ENCODE measurements around the gene ZCRB1. TPM values are rescaled to one million over a fixed set of nuclear protein-coding genes. Genes with fewer than 3 reads are reported as not detected.

Gene ZCRB1
- total RNA-seq, 1 donor from 2014 or later = 53.2 TPM

DNA sequence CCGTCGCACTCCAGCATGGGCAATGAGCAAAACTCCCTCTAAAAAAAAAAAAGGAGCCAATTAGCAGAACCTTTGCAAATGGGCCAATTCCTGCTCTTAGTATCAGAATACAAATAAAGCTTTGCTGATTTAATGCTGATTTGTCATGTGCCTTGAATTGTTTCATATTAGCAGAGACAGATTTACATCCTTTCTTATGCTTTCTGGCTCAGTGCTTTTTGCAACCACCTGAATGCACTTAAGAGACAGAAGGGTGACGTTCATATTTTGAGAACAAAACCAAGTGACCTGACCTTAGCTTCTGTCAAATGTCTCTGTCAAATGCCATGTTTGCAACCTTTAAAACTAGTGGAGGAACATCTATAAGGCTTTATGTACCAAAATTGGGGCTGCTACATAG is 44.0 kb downstream of the ZCRB1 start:
- Mint-ChIP-seq H3K27me3 (ENCODE audit: low read depth) (peaks cover 2% of the 10 kb centered on the region), H3K4me3 (no peak overlapping the region), H3K36me3 (no peaks in the 10 kb centered on the region), H3K27ac (no peak overlapping the region), H3K9me3 (no peaks in the 10 kb centered on the region), H3K4me1 (peaks cover 29% of the 10 kb centered on the region)
- TF ChIP-seq CTCF (IDR thresholded peaks at IDR 0.05; ENCODE audit: unreplicated experiment) = no peak
- DNase-seq (ENCODE audit: low spot score in 2 of 2, unreplicated experiment in 2 of 2) = no peak

DNA sequence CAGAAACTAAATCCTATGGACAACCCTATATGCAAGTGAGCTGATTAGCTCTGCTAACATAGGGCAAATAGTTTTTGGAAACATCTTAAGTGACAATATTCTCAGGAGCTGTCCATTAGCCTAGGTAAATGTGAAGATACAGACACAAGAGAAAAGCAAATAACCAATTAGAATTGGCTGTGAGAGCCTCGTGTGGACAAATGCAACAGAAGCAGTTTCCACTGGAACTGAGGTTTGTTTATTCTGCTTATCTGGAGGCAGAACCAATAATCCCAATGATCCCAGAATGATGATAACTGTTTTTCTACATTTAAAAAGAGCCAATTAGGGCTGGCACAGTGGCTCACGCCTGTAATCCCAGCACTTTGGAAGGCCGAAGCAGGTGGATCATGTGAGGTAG is 44.6 kb downstream of the ZCRB1 start:
- no peaks in the 10 kb centered on the region for H3K9me3 Mint-ChIP-seq
- DNase-seq (ENCODE audit: low spot score in 2 of 2, unreplicated experiment in 2 of 2) = no peak
- no peaks in the 10 kb centered on the region for H3K36me3 Mint-ChIP-seq
- H3K27me3 Mint-ChIP-seq (ENCODE audit: low read depth) = peaks cover 2% of the 10 kb centered on the region
- H3K27ac Mint-ChIP-seq = no peak overlapping the region
- TF ChIP-seq CTCF (IDR thresholded peaks at IDR 0.05; ENCODE audit: unreplicated experiment) = no peak
- H3K4me1 Mint-ChIP-seq = peaks cover 29% of the 10 kb centered on the region
- no peak overlapping the region for H3K4me3 Mint-ChIP-seq

DNA sequence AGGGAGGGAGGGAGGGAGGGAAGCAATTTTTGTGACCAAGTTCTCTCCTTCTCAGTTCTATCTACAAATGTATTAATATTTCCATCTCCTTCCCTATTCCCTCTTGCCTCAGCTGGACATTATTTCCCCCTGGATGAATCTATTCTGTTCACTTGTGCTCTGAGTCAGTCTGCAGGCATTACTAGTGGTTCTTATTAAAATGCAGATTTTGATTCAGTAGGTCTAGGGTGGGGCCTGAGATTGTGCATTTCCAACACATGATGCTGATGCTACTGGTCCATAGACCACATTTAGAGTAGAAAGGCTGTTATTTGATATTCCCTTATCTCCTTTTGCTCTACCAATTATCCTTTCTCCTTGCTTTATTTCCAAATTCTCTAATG is 47.8 kb downstream of the ZCRB1 start:
- TF ChIP-seq CTCF (IDR thresholded peaks at IDR 0.05; ENCODE audit: unreplicated experiment) = no peak
- H3K27me3 Mint-ChIP-seq (ENCODE audit: low read depth) = peaks cover 2% of the 10 kb centered on the region
- H3K4me1 Mint-ChIP-seq = peaks cover 17% of the 10 kb centered on the region
- peaks cover 4% of the 10 kb centered on the region for H3K9me3 Mint-ChIP-seq
- H3K36me3 Mint-ChIP-seq = no peaks in the 10 kb centered on the region
- H3K27ac Mint-ChIP-seq = no peak overlapping the region
- H3K4me3 Mint-ChIP-seq = no peak overlapping the region
- DNase-seq (ENCODE audit: low spot score in 2 of 2, unreplicated experiment in 2 of 2) = no peak

DNA sequence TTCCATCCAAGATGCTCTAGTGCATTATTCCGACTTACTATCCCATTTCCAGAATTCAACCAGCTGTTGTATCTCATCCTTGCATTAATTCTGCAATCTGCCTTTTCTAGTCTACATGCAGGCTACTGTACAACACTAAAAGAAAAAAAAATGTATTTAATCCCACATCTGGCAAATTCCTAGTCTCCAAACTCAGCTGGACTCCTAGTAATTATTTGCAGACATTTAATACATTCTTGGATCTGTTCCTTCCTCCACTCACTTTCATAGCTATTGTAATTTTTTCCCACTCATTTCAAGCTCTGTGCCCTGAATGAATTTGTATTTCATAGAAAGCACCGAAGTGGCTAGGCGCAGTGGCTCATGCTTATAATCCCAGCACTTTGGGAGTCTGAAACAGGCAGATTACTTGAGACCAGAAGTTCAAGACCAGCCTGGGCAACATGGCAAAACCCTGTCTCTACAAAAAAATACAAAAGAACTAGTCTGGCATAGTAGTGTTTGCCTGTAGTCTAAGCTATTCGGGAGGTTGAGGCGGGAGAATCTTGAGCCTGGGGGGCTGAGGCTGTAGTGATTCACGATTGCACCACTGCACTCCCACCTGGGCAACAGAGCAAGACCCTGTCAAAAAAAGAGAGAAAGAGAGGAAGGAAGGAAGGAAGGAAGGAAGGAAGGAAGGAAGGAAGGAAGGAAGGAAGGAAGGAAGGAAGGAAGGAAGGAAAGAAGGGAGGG is 48.3 kb downstream of the ZCRB1 start:
- peaks cover 2% of the 10 kb centered on the region for H3K27me3 Mint-ChIP-seq (ENCODE audit: low read depth)
- DNase-seq (ENCODE audit: low spot score in 2 of 2, unreplicated experiment in 2 of 2) = no peak
- no peak overlapping the region for H3K4me3 Mint-ChIP-seq
- peaks cover 9% of the 10 kb centered on the region for H3K9me3 Mint-ChIP-seq
- peak overlapping the region; percentile 41 for H3K27ac Mint-ChIP-seq
- H3K36me3 Mint-ChIP-seq = peaks cover 1% of the 10 kb centered on the region
- no peak for TF ChIP-seq CTCF (IDR thresholded peaks at IDR 0.05; ENCODE audit: unreplicated experiment)
- H3K4me1 Mint-ChIP-seq = peaks cover 14% of the 10 kb centered on the region

DNA sequence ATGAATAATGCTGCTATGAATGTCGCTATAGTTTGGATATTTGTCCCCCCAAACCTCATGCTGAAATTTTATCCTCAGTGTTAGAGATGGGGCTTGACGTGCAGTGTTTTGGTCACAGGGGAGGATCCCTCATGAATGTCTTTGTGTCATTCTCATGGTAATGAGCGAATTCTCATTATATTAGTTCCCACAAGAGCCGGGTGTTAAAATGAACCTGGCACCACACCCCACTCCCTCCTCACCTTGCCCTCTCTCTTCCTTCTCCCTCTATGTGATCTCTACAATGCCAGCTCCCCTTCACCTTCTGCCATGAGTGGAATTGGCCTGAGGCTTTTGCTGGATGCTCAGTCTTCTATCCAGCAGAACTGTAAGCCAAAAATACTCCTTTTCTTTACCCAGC is 50.4 kb downstream of the ZCRB1 start:
- H3K27me3 Mint-ChIP-seq (ENCODE audit: low read depth) = peaks cover 2% of the 10 kb centered on the region
- H3K36me3 Mint-ChIP-seq = peaks cover 3% of the 10 kb centered on the region
- H3K27ac Mint-ChIP-seq = no peak overlapping the region
- DNase-seq (ENCODE audit: low spot score in 2 of 2, unreplicated experiment in 2 of 2) = no peak
- H3K9me3 Mint-ChIP-seq = peaks cover 11% of the 10 kb centered on the region
- TF ChIP-seq CTCF (IDR thresholded peaks at IDR 0.05; ENCODE audit: unreplicated experiment) = no peak
- H3K4me3 Mint-ChIP-seq = no peak overlapping the region
- H3K4me1 Mint-ChIP-seq = peaks cover 7% of the 10 kb centered on the region
